Measurements from ENCODE around the gene FCHSD2.
"Not testable (repeated sequence)": the region's sequence is repeated elsewhere in the genome, so short reads cannot be mapped to it uniquely, and the experiment has no call there.

Gene FCHSD2

DNA sequence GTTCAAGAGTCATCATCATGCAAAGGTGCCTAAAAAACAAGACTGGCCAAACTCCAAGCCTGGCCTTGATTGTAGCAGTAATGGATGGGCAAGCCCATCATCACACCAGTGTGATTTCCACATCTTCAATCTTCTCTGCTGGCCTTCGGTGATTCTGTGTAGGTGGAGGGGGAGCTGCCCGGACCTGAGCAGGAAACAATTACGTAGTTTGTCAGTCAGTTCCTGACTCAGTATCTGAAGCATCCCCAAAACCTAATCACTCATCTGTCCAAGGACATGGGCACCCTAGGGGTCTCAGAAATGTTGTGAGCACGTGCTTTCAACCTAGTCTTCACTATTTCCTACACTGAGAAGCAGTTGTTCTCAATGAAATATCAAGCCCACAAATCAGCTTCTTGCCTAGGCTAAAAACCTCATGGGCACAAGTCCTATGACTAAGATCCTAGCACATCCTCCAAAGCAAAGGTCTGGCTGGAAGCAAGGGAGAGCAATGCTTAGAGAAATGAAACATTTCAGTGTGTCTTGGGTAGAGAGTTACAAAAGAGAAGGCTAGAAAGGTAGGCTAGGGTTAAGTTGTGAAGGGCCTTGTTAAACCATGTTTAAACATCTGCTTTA, 303.3 kb downstream of the FCHSD2 start:
- DNase-seq (ENCODE audit: low read depth, low spot score): no peak

DNA sequence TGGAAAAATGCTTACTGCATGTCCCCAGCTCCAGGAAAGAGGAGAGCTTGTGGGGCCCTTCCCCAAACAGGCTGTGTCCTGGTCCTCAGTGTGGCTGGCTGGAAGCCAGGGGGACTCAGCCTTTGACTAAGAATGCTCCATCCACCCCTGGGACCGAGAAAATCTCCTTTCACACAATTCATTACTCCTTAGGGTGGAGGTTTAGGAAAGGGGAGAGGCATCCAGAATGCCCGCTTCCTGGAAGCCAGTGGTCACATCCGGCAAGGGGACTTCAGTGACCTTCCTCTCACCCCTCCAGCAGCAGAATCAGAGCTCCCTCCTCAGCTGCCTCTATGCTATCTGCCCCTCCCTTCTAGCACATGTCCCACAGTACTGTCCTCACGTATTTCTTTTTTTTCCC, 306.0 kb downstream of the FCHSD2 start:
- no peak for DNase-seq (ENCODE audit: low read depth, low spot score)

DNA sequence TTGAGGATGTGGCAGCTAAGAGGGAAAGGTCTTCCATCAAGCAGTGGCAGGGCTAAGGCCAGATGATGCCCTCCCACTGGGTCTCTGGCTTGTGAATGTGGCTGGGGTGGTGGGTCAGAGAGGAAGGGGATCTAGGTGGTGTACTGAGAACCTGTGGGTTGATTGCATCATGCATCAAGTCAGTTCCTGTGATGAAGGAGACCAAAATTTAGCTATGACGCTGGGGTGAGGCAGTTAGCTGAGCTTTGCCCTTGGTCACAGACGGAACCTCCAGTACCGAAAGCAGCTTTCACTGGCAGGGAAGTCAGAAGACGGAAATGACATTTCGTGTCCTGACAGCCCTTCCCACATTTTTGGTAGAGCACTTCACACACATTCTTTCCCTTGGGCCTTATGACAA, 307.2 kb downstream of the FCHSD2 start:
- DNase-seq (ENCODE audit: low read depth, low spot score): no peak

DNA sequence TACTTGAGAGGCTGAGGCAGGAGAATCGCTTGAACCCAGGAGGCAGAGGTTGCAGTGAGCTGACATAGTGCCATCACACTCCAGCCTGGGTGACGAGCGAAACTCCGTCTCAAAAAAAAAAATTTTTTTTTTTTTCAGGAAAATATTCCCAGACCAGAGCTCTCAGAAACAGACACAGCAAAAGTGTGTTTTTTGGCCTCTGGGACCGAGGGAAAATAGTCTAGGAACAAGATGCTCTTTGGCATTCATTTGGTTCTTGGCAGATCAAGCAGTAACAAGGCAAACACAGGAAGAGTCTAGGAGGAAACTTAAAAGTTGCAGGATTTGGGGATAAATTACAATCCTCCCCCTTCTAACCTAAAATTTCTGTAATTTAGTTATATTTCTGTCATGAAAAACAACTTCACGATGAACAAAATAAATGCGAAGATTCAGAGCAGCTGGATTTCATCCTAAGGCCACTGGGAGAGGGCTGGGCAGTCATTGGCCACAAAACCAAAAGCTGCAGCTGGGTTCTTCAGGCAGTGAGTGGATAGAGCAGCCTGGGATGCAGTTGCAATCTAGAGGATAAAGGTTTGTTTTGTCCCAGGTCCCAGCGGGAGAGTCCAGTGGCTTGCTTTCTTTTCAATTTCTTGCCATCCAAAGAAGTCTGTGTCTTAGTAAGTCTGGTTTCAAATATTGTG, 308.2 kb downstream of the FCHSD2 start:
- no peak for DNase-seq (ENCODE audit: low read depth, low spot score)

DNA sequence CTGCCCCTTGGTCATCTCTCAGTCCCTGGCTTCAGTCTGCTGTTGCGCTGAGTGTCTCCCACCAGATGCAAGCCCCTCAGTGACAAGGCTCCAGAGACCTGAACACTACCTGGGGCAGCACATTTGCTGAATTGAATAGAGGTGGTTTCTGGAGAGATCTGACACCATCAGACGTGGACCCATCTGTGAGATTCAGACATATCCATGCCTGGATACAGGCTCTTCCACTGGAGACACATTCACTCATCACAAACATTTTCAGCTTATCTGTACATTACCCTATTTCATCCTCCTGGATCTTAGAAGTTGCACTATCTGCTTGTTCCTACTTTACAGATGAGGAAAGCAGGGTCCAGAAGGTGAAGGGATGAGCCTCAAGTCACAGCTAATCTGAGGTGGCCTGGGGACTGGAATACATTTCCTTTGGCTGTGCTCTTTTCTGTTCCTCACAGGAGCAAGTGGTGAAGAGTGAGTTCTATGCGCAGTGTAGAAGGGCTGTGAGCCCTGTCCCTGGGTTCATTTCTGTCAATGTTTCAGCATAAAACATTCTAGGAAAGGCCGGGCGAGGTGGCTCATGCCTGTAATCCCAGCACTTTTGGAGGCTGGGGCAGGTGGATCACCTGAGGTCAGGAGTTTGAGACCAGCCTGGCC, 308.9 kb downstream of the FCHSD2 start:
- DNase-seq (ENCODE audit: low read depth, low spot score): no peak

DNA sequence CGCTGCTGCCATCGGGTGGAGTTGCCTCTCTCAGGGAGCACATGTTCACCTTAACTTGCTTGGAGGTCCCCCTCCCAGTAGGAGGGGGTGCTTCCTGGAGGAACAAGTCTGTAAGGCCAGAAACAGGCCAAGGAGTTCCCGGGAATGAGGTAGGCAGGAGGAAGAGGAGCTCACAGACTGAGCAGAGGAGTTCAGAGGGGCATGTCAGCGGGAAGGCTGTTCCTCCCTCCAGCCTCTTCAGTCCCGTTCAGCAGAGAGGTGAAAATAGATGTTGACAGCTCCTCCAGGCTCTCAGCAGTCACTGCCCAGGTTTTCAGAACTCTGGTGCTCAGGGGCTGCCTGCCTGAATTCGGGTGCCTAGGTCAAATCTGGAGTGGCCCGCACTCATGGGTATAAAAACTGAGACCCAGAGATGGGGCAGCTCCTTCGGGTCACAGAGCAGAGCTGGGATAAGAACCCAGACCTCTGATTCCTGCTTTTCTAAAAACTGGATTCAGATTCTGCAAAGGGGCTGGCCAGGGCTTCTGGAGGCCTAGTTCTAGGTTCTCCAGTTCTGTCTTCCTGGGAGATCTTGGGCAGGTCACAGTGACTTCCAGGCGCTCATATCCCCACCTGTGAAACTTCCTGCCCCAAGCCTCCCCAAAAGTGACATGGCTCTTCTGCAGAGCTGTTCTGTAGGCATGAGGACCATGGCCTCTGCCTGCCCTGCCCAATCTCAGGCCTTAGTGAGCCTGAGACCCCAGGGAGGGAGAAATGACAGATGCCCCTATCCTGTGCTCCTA, 309.6 kb downstream of the FCHSD2 start:
- no peak for DNase-seq (ENCODE audit: low read depth, low spot score)

DNA sequence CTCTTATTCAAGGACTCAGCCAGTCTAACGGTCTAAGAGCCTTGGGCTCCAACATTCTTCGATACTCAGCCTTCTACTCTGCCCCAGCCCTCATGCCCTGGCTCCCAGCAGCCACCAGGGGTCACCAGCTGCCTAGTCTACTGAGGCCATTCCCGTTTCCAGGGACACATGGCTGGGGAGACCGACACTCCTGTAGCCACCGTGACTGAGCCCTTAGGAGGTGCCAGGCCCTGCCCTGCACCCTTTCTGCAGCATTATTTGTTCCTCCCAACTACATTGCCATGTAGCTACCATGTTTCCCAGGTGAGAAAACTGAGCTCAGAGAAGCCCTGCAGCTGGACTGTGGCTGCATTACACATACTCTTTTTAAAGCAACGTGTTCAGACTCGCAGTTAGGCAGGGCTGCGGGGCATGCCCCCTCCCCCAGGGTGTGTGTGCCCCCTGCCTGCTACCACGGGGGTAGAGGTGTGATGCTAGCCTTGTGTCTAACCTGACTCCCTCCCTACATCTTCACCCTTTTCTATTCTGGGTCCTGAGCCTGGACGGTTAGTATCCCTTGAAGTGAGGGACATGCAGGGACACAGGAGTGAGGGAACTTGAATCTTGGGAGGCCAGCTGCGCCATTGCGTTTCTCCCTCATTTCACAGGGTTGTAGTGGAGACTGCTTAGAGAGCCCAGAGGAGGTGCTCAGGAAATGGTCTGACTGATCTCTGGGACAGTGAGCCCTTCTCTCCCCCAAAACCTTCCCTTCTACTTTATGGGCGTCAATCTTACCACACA, 310.4 kb downstream of the FCHSD2 start:
- no peak for DNase-seq (ENCODE audit: low read depth, low spot score)

DNA sequence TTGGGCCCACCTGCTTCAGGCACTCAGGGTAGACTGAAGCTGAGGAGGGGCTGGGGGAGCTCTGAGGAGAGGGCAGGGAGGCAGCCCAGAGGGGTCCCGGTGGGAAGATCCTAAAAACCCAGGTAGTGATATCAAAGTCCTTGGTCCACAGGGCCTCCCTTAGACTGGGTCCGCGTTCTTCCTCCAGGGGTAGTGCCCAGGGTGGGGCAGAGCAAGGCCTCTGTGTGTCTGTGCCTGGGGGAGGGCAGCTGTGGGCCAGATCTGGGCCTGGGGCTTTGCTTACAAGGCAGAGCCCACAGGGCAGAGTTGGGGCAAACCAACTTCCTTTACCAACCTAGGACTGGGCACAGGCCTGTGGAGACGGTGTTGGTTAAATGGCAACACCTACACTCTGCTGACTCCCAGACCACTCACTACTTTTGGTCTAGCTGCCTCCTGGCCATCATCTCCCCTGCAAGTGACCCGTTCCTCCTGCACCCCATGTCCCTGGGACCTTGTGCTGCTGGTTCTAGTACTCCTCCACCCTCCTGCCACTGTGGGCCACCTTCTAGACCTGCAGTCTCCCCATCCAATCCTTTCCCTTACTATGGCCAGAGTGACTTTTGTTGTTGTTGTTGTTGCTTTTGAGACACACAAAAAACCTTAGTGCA, 312.1 kb downstream of the FCHSD2 start:
- DNase-seq (ENCODE audit: low read depth, low spot score): no peak

DNA sequence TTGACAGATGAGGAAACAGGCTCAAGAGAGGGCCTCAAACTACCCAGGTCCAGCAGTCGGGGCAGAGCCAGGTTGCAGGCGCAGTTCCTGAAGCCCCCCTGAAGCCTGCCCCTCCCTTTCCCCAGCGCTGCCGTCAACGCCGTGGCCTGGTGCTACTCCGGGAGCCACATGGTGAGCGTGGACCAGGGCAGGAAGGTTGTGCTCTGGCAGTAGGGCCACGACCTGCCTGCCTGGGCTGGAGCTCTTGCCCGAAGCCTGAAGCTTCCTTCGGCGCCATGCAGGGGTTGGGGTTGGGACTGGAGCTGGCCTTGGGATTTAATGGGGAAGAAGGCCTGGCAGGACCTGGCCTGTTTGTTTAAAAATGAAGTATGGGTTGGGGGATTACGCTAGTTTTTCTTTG, 312.9 kb downstream of the FCHSD2 start:
- DNase-seq (ENCODE audit: low read depth, low spot score): no peak

DNA sequence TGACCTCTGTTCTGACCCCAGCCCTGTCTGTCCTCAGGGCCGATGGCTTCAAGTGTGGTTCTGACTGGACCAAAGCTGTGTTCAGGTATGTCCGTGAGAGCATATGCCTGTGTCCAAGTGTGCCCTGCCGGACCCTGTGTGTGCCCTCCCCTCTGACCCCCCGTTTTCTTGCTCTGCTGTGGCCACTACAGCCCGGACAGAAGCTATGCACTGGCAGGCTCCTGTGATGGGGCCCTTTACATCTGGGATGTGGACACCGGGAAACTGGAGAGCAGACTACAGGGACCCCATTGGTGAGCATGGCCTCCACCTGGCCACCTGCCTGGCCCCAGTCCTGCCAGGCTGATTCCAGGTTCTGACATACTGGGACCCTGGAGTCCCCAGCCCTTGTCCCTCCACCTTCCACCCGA, 313.4 kb downstream of the FCHSD2 start:
- no peak for DNase-seq (ENCODE audit: low read depth, low spot score)

DNA sequence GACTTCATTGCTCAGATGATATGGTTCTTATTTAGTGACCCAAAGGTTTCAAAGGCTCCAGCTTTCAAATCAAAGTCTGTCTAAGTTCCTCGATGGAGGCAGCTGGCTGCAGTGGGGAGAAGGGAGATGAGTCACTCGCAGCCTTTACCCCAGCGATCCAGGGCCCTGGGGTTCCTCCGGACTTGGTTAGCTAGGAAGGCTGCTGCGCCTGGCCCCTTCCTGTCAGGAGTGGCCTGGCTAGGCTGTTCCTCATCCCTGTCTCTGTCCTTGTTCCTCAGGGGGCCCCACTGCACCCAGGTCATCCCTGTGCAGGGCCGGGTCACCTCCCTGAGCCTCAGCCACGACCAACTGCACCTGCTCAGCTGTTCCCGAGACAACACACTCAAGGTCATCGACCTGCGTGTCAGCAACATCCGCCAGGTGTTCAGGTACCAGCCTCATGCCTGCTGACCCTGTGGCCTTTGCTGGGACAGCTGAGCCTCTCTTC, 314.0 kb downstream of the FCHSD2 start:
- no peak for DNase-seq (ENCODE audit: low read depth, low spot score)

DNA sequence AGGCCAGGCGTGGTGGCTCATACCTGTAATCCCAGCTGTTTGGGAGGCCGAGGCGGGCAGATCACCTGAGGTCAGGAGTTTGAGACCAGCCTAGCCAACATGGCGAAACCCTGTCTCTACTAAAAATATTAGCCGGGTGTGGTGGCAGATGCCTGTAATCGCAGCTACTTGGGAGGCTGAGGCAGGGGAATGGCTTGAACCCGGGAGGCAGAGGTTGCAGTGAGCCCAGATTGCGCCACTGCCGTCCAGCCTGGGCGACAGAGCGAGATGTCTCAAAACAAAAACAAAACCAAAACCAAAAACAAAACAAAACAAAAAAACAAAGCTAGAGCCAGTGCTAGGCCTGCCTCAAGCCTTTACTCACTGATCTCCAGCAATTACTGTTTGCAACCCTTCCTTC, 314.5 kb downstream of the FCHSD2 start:
- DNase-seq (ENCODE audit: low read depth, low spot score): not testable (repeated sequence)

DNA sequence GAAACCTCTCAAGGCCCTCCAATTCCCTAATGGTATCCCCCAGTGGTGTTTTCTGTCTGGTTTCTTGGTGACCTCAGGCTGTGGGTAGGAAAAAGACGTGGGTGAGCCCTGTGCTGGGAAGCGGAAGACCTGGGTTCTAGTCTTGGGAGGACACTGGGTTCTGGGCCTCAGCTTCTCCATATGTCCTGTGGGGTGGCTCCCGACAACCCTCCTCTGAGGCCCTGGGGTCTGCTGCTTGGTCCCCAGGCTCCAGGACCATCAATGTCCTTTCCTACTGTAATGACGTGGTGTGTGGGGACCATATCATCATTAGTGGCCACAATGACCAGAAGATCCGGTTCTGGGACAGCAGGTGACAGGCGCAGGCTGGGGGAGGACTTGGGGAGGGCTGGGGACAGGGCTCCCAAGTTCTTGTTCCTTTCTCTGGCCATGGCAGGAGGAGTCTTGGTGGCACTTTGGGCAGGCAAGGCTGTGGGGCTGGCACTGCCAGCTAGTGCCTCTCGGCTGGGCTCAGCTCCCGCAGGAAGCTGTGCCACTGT, 315.1 kb downstream of the FCHSD2 start:
- no peak for DNase-seq (ENCODE audit: low read depth, low spot score)

DNA sequence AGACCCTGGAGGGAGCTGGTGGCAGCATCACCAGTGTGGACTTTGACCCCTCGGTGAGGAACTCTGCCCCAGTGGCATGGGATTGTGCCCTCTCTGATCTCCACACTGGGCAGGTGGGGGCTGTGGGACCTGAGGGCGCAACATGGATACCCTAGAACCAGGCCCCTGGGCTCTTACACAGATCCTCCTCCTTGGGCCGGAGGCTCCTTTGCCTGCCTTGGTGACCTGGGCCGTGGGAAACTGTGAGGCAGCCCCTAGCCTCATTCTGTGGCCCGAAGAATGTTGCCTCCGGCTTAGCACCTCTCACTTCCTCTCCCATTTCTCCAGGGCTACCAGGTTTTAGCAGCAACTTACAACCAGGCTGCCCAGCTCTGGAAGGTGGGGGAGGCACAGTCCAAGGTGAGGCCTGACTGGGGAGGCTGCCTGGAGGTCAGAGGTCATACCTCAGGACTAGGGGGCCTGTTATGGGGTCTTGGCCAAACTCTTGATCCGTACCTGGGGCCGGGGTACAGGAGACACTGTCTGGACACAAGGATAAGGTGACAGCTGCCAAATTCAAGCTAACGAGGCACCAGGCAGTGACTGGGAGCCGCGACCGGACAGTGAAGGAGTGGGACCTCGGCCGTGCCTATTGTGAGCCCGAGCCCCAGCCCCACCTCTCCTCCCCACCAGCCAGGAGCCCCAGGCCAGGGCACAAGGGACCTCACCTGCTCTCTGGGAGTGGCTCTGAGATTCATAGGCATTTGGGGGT, 315.8 kb downstream of the FCHSD2 start:
- DNase-seq (ENCODE audit: low read depth, low spot score): no peak

DNA sequence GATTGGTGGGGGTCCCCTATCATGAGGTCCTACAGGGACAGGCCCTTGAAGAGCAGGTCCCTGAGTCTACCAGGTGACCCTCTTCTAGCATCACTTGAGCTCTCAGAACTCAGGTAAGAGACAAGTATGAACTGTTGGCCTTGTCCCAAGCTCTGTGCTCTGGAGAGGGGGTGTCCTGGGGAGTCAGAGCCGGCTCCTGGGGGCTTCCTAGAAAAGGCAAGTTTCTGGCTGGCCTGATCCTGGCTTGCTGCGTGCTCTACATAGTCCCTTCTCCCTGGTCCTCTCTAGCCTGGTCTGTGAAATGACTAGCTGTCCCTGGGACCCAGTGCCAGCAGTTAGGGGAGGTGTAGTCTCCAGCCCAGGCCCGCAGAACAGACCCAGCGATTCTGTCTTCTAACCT, 316.5 kb downstream of the FCHSD2 start:
- no peak for DNase-seq (ENCODE audit: low read depth, low spot score)

DNA sequence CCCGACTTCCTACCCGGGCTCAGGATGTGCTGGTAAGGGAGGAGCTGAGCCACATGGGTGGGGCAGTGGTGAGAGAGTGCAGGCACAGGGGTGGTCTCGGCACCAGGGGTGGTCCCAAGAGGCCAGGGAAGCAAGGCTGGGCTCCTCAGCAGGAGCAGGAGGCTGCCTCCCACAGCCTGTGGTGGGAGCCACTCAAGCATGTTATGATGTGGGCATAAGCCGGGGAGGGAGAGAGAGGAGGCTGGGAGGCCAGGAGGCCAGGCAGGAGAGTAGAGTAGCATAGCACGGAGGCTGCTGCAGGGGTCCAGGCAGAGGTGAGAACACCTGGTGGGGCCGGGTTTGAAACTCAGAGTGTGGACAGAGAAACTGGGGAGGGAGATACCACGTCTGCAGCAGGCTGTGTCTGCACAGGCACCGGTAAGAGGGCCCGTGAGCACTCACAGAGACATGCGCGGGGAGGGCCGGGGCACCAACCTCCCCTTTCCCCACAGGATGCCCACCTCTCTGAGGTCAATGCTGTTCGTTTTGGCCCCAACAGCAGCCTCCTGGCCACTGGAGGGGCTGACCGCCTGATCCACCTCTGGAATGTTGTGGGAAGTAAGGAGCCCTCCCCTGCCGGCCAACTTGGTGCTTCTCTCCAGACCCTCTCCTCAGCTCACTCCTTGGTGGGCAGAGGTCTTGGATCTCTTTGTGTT, 317.2 kb downstream of the FCHSD2 start:
- DNase-seq (ENCODE audit: low read depth, low spot score): no peak

DNA sequence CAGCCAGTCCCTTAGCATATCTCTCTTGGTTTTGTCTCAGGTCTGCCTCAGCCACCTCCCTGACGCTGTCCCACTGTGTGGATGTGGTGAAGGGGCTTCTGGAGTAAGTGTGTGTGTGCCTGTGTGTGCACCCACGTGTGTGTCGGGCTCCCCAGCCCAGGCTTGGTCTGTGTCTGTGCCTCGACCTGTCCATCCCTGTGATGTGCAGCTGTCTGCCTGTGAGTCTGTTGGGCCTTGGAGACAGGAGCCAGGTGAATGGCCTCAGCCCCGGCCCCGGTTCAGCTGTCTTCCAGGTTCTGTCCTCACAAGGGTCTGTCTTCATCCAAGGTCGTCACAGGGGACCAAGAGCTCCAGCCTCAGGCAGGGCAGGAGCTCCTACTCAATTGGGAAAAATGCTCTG, 318.1 kb downstream of the FCHSD2 start:
- no peak for DNase-seq (ENCODE audit: low read depth, low spot score)

DNA sequence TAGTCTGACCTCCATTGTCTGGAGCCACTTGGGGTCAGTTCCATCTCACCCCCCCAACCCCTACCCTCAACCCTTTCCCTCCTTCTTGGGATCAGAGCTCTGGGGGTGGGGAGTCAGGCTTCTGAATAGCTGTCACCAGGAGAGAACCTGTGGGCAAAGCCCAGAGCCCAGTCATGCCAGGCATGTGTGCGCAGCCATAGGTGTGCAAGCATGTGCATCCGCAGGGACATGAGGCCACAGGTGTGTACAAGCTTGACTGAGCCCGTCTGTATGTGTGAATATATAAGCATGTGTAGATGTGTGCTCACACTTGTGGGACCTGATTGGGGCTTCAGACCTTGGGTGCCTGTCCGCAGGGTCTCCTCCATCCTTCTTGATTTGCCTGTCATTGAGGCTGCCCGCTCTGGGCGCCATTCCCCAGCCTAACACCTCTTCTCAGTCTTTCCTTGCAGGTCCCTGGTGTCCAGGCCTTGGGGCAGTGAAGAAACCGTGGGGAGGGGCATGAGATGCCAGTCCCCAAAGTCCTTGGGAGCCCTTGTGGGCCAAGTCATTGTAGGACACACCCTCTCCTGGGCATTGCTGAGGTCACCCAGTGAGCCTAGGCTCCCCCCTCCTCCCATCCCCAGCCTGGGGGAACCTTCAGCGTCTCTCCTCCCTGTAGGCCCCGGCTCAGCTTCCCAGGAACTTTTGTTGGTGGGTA, 318.9 kb downstream of the FCHSD2 start:
- no peak for DNase-seq (ENCODE audit: low read depth, low spot score)
